Epithelial cell of proximal tubule (primary cell): ENCODE results near the gene PHF20. TPM values are rescaled to one million over a fixed set of nuclear protein-coding genes. Genes with fewer than 3 reads are reported as not detected.

Source experiments
- DNase-seq: peaks from one replicate; pipeline ENCODE4 v3.0.0-alpha.2; 2011; ENCODE audit warnings: low read depth
- H3K4me3 ChIP-seq: 2 replicates; pipeline ENCODE4 v1.5.1; 2011; ENCODE audit warnings: low read depth, mild to moderate bottlenecking, low read length
- CTCF ChIP-seq: conservative IDR thresholded peaks from 2 replicates; pipeline ENCODE4 v1.5.1; 2012; ENCODE audit warnings: low read depth, mild to moderate bottlenecking, low read length
- total RNA-seq: library from RNA; depleted of rRNA; stranded (reverse); fragments of >200 nt; gene quantifications from 2 replicates; pipeline ENCODE4 v1.2.3, GENCODE V29; 2015

Gene PHF20
- total RNA-seq, 1 donor from 2014 or later, result 19.0 TPM

DNA sequence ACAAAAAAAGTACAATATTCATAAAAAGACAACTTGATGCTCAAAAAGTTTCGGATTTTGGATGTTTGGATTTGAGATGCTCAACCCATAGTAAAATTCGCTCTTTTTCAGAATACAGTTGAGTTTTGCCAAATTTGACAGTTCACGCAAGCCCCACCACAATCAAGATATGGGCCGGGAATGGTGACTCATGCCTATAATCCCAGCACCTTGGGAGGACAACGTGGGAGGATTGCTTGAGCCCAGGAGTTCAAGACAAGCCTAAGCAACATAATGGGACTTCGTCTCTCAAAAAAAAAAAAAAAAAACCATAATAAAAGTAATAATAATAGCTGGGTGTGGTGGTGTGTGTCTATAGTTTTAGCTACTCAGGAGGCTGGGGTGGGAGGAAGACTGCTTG, 51.3 kb downstream of the PHF20 start:
- no peak for TF ChIP-seq CTCF
- no peak for DNase-seq
- H3K4me3 ChIP-seq, result no peak overlapping the region

DNA sequence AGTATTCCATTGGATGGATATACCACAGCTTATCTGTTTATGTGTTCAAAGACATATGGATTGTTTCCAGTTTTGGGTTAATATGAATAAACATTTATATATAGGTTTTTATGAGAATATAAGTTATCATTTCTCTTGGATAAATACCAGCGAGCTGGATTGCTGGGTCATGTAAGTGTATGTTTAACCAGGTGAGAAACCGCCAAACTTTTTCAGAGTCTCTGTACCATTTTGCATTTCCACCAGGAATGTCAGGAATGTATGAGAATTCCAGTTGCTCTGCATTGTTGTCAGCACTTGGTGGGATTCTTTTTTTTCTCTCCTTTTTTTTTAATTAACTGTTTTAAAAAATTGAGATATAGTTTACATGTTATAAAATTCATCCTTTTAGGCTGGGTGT, 52.1 kb downstream of the PHF20 start:
- no peak for TF ChIP-seq CTCF
- H3K4me3 ChIP-seq, result no peak overlapping the region
- no peak for DNase-seq

- no peak overlapping the region for H3K4me3 ChIP-seq
- DNase-seq, result no peak
- no peak for TF ChIP-seq CTCF
Measured at GRCh38 chr20:35826397-35826998, 54.7 kb downstream of the PHF20 start.

DNA sequence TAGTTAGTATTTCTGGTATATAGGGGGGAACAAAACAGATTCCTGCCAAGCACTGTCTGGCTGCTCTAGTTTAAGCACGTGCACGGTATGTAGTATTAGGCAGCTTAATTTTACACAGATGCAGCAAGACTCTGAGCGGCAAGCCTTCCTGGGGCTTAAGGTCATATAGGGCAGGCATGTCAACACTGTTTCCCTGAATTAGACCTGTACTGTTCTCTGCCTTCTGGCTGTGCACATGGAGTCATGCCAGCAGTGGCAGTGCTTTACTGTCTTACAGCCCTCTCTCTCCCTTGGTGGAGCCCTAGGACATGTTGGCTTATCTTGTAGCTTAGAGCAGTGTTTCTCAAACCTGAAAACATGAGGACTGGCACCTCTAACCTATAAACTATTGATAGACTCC, 56.6 kb downstream of the PHF20 start:
- no peak for TF ChIP-seq CTCF
- no peak for DNase-seq
- no peak overlapping the region for H3K4me3 ChIP-seq

DNA sequence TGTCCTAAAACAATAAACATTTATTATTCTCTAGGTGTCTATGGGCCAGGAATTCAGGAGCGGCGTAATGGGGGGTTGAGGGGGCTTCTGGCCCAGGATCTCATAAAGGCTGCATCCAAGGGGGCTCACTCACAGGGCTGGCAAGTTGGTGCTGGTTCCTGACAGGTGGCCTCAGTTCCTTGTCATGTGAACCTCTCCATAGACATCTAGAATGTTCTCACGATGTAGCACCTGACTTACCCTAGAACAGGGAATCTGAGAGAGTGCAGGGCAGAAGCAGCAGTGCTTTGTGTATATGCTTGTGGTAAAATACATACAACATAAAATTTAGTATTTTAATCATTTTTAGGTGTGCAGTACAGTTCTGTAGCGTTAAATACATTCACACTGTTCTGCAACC, 57.1 kb downstream of the PHF20 start:
- no peak for DNase-seq
- no peak for TF ChIP-seq CTCF

DNA sequence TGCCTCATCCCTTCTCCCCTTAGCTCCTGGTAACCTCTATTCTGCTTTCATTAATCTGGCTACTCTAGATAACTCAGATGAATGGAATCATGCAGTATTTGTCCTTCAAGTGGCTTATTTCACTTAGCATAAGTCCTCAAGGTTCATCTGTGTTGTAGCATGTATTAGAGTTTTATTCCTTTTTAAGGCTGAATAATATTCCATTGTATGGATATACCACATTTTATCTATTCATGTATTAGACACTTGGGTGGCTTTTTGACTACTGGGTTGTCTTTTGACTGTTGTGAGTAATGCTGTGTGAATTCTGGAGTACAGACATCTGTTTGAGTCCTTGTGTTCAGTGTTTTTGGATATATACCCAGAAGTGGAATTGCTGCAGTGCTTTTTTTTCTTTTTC, 58.4 kb downstream of the PHF20 start:
- no peak for DNase-seq
- no peak for TF ChIP-seq CTCF
- H3K4me3 ChIP-seq, result no peak overlapping the region

More for the DNA sequence above, 57.1 kb downstream of the PHF20 start:
- no peak overlapping the region for H3K4me3 ChIP-seq

GRCh38 chr20:35831029-35831428, 59.2 kb downstream of the PHF20 start:
- no peak for TF ChIP-seq CTCF
- H3K4me3 ChIP-seq, result no peak overlapping the region
- no peak for DNase-seq
